Neuronal stem cell (in vitro differentiated cells): Measurements from ENCODE around the gene ASCC3.
"Not testable (repeated sequence)": the region's sequence is repeated elsewhere in the genome, so short reads cannot be mapped to it uniquely, and the experiment has no call there.

Experiments
- DNase-seq: peaks from one replicate; pipeline ENCODE4 v3.0.0-alpha.2; 2013; ENCODE audit warnings: low spot score
- H2AFZ ChIP-seq: one replicate; pipeline ENCODE4 v1.6.1; 2013; ENCODE audit warnings: mild to moderate bottlenecking, low read length, inconsistent platforms
- H2AK5ac ChIP-seq: 2 replicates; pipeline ENCODE4 v1.6.1; 2013; ENCODE audit warnings: low read depth, mild to moderate bottlenecking, inconsistent platforms, low read length, moderate library complexity, mixed read lengths
- H2BK120ac ChIP-seq: 2 replicates; pipeline ENCODE4 v1.6.1; 2013; ENCODE audit warnings: low read depth, mild to moderate bottlenecking, inconsistent platforms, low read length, moderate library complexity, mixed read lengths
- H2BK12ac ChIP-seq: one replicate; pipeline ENCODE4 v1.6.1; 2013; ENCODE audit warnings: low read length, inconsistent platforms
- H2BK15ac ChIP-seq: 2 replicates; pipeline ENCODE4 v1.6.1; 2013; ENCODE audit warnings: mild to moderate bottlenecking, low read length, inconsistent platforms, mixed read lengths
- H2BK5ac ChIP-seq: one replicate; pipeline ENCODE4 v1.6.1; 2013; ENCODE audit warnings: inconsistent platforms, mild to moderate bottlenecking, low read length, moderate library complexity
- H3K14ac ChIP-seq: one replicate; pipeline ENCODE4 v1.6.1; 2013; ENCODE audit warnings: low read length, inconsistent platforms
- H3K18ac ChIP-seq: 2 replicates; pipeline ENCODE4 v1.6.1; 2013; ENCODE audit warnings: low read length, inconsistent platforms
- H3K23ac ChIP-seq: 2 replicates; pipeline ENCODE4 v1.6.1; 2013; ENCODE audit warnings: low read depth, mild to moderate bottlenecking, mixed read lengths, low read length, inconsistent platforms; ENCODE audit not compliant: poor library complexity
- H3K27ac ChIP-seq: replicated peaks from 3 replicates; pipeline ENCODE4 v1.5.1; 2013; ENCODE audit warnings: low read length, inconsistent platforms
- H3K27me3 ChIP-seq, 3 experiments: 2 replicates each; pipeline ENCODE4 v1.6.1; 2013; ENCODE audit warnings: low read length in 3 of 3, mild to moderate bottlenecking in 2 of 3, inconsistent platforms in 1 of 3, low read depth in 1 of 3, mixed read lengths in 1 of 3, moderate library complexity in 1 of 3; ENCODE audit not compliant: control insufficient read depth in 3 of 3, insufficient read depth in 3 of 3
- H3K36me3 ChIP-seq, 2 donors: replicated peaks in 1 of 2; 2 replicates each; pipeline ENCODE4 v1.6.1; 2013; ENCODE audit warnings: low read length in 2 of 2; ENCODE audit not compliant: control insufficient read depth in 2 of 2, insufficient read depth in 2 of 2
- H3K4ac ChIP-seq: 2 replicates; pipeline ENCODE4 v1.6.1; 2013; ENCODE audit warnings: inconsistent platforms, mild to moderate bottlenecking, low read length, moderate library complexity
- H3K4me1 ChIP-seq, 2 donors: 1 replicate in 1 of 2; 2 replicates in 1 of 2; pipeline ENCODE4 v1.6.1; 2013; ENCODE audit warnings: low read length in 2 of 2, low read depth in 1 of 2; ENCODE audit not compliant: control insufficient read depth in 2 of 2, insufficient read depth in 1 of 2
- H3K4me2 ChIP-seq: one replicate; pipeline ENCODE4 v1.6.1; 2013; ENCODE audit warnings: mild to moderate bottlenecking, low read length, inconsistent platforms; ENCODE audit not compliant: insufficient read depth, poor library complexity, severe bottlenecking
- H3K4me3 ChIP-seq, 2 donors: 2 replicates each; pipeline ENCODE4 v1.5.1; 2013; ENCODE audit warnings: low read length in 2 of 2, mild to moderate bottlenecking in 2 of 2, inconsistent platforms in 1 of 2, moderate library complexity in 1 of 2
- H3K79me1 ChIP-seq: one replicate; pipeline ENCODE4 v1.6.1; 2013; ENCODE audit warnings: low read depth, mild to moderate bottlenecking, inconsistent platforms, low read length, moderate library complexity
- H3K9ac ChIP-seq: one replicate; pipeline ENCODE4 v1.6.1; 2013; ENCODE audit warnings: mild to moderate bottlenecking, low read depth, low read length, inconsistent platforms; ENCODE audit not compliant: poor library complexity
- H3K9me3 ChIP-seq, 2 donors: replicated peaks in 1 of 2; 2 replicates each; pipeline versions ENCODE3 to v1.6.1; 2013; ENCODE audit warnings: low read length in 2 of 2, mild to moderate bottlenecking in 2 of 2, inconsistent platforms in 1 of 2, low read depth in 1 of 2, mixed read lengths in 1 of 2, moderate library complexity in 1 of 2; ENCODE audit not compliant: control insufficient read depth in 2 of 2, insufficient read depth in 1 of 2
- H4K8ac ChIP-seq: one replicate; pipeline ENCODE4 v1.6.1; 2013; ENCODE audit warnings: low read depth, mild to moderate bottlenecking, inconsistent platforms, low read length, moderate library complexity
- H4K91ac ChIP-seq: one replicate; pipeline ENCODE4 v1.6.1; 2013; ENCODE audit warnings: low read length, low read depth, mild to moderate bottlenecking, inconsistent platforms; ENCODE audit not compliant: poor library complexity
- WGBS, 2 donors: extraction: QIAGEN DNeasy Blood & Tissue Kit; methylation state at CpG; one replicate each; pipeline ENCODE4 v1.1.7; 2013; ENCODE audit warnings: missing lambda C conversion rate in 2 of 2, mixed read lengths in 1 of 2; ENCODE audit not compliant: insufficient read length in 2 of 2, insufficient replicate concordance in 1 of 2; ENCODE audit errors: extremely low coverage in 2 of 2; 5-methylcytosine and 5-hydroxymethylcytosine counted together

ASCC3 gene

GRCh38 chr6:100838011-100838410, 43.1 kb downstream of the ASCC3 start:
- Histone ChIP-seq H2AK5ac (no peak overlapping the region), H3K4ac (no peak overlapping the region)
- no peak for DNase-seq

GRCh38 chr6:100833972-100834574, 47.1 kb downstream of the ASCC3 start:
- no peak for DNase-seq
- Histone ChIP-seq H3K4me2 (no peak overlapping the region), H3K4me3 (no peak overlapping the region), H4K91ac (no peak overlapping the region), H3K18ac (no peak overlapping the region), H3K36me3 (peaks cover 0 to 48% of the 10 kb centered on the region in 2 donors), H3K14ac (no peak overlapping the region), H2BK15ac (no peak overlapping the region), H4K8ac (no peak overlapping the region), H3K79me1 (no peaks in the 10 kb centered on the region), H3K4me1 (no peaks in the 10 kb centered on the region), H3K9me3 (peaks cover 0 to 30% of the 10 kb centered on the region in 2 donors), H2AFZ (no peak overlapping the region), H2AK5ac (no peak overlapping the region), H2BK120ac (no peak overlapping the region), H3K9ac (no peak overlapping the region), H2BK12ac (no peak overlapping the region), H3K23ac (no peak overlapping the region), H3K27me3 (no peaks in the 10 kb centered on the region), H3K27ac (no peak overlapping the region), H2BK5ac (no peak overlapping the region), H3K4ac (no peak overlapping the region)
- WGBS, 2 donors: no CpG with 5 or more reads among the region's 5 CpGs

More at GRCh38 chr6:100838011-100838410, 43.1 kb downstream of the ASCC3 start:
- Histone ChIP-seq H3K27me3 (no peaks in the 10 kb centered on the region), H2BK12ac (no peak overlapping the region), H2BK5ac (no peak overlapping the region), H3K23ac (no peak overlapping the region), H2BK15ac (no peak overlapping the region), H3K79me1 (no peaks in the 10 kb centered on the region), H3K4me2 (no peak overlapping the region), H3K18ac (no peak overlapping the region), H3K9ac (no peak overlapping the region), H3K14ac (no peak overlapping the region), H3K9me3 (peaks cover 0 to 20% of the 10 kb centered on the region in 2 donors), H3K36me3 (peaks cover 0 to 60% of the 10 kb centered on the region in 2 donors), H3K4me3 (no peak overlapping the region), H3K4me1 (no peaks in the 10 kb centered on the region), H4K91ac (no peak overlapping the region), H2AFZ (no peak overlapping the region), H3K27ac (no peak overlapping the region), H4K8ac (no peak overlapping the region), H2BK120ac (no peak overlapping the region)

GRCh38 chr6:100829077-100829595, 52.0 kb downstream of the ASCC3 start:
- not testable (repeated sequence) for H3K79me1 ChIP-seq, H2AFZ ChIP-seq, H3K4me3 ChIP-seq, H3K23ac ChIP-seq, H2BK12ac ChIP-seq, H3K14ac ChIP-seq, H3K4me1 ChIP-seq, H4K8ac ChIP-seq, H3K9ac ChIP-seq, H3K4me2 ChIP-seq, H2BK5ac ChIP-seq, H2BK120ac ChIP-seq, DNase-seq, H2AK5ac ChIP-seq, H3K18ac ChIP-seq, H3K27me3 ChIP-seq, H3K4ac ChIP-seq, H4K91ac ChIP-seq, H2BK15ac ChIP-seq, H3K27ac ChIP-seq
- no CpG with 5 or more reads among the region's 27 CpGs for WGBS, 2 donors
- Histone ChIP-seq H3K9me3 (peaks cover 0 to 23% of the 10 kb centered on the region in 2 donors), H3K36me3 (peaks cover 0 to 24% of the 10 kb centered on the region in 2 donors)

GRCh38 chr6:100823041-100823440, 58.1 kb downstream of the ASCC3 start:
- no peak overlapping the region for H3K4me2 ChIP-seq
- H3K23ac ChIP-seq: no peak overlapping the region
- no peaks in the 10 kb centered on the region for H3K79me1 ChIP-seq
- H3K4ac ChIP-seq: no peak overlapping the region
- no peaks in the 10 kb centered on the region for H3K27me3 ChIP-seq
- H4K8ac ChIP-seq: no peak overlapping the region
- H3K9me3 ChIP-seq: peaks cover 0 to 2% of the 10 kb centered on the region in 2 donors
- H3K18ac ChIP-seq: no peak overlapping the region
- no CpG with 5 or more reads among the region's 5 CpGs for WGBS, 2 donors
- no peak overlapping the region for H2BK5ac ChIP-seq
- DNase-seq: no peak
- no peak overlapping the region for H3K14ac ChIP-seq
- H2BK12ac ChIP-seq: no peak overlapping the region
- H4K91ac ChIP-seq: no peak overlapping the region
- H2BK120ac ChIP-seq: no peak overlapping the region
- no peak overlapping the region for H2AK5ac ChIP-seq
- H3K9ac ChIP-seq: no peak overlapping the region
- H3K36me3 ChIP-seq: peaks cover 0 to 8% of the 10 kb centered on the region in 2 donors
- no peak overlapping the region for H2AFZ ChIP-seq
- no peak overlapping the region for H3K27ac ChIP-seq
- H3K4me3 ChIP-seq: no peak overlapping the region
- no peaks in the 10 kb centered on the region for H3K4me1 ChIP-seq
- H2BK15ac ChIP-seq: no peak overlapping the region
